Activated CD4-positive, alpha-beta T cell treated with anti-CD3 and anti-CD28 coated beads, Interleukin-2, amount 50 U/mL, for 16 hours (primary cell): Measurements from ENCODE around the gene CCDC40.

Experiments used
- DNase-seq: peaks from one replicate; pipeline ENCODE4 v3.0.0-alpha.2; 2020

Gene CCDC40

DNA sequence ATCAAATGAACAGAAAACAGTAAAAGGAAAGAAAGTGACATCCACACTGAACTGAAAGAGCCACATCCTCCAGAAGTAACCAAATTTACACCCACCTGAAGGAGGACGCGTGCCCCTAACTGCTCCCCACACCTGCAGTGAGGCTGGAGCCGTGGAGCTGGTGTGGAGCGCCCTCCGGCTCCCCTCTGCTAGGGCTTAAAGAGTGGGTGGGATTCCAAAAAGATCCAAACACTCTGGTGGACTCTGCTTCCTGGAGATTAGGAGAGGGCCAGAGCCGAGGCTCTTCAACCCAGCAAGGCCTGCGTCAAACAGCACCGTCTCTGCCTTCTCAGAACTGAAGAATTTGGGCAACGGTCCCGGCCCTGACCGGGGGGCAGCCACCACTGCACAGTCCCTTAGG lies 15.2 kb downstream of the CCDC40 start:
- no peak for DNase-seq

DNA sequence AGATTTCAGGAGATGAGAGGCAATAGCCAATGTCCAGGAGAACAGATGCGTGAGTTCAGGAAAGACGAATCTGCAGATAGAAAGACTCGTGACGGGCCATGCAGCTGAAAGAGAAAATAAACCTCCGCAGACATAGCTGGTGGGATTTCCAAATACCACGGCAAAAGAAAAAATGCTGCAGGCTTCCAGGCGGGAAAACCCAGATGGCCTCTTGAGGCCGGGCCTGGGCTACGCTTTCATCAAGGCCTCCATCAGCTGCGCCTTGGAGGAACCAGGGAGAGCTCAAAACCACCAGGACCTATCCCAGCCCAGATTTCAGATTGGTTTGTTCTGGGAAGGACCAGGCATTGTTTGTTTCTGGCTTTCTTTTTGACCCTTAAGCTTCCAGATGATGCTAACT lies 16.7 kb downstream of the CCDC40 start:
- DNase-seq = no peak

DNA sequence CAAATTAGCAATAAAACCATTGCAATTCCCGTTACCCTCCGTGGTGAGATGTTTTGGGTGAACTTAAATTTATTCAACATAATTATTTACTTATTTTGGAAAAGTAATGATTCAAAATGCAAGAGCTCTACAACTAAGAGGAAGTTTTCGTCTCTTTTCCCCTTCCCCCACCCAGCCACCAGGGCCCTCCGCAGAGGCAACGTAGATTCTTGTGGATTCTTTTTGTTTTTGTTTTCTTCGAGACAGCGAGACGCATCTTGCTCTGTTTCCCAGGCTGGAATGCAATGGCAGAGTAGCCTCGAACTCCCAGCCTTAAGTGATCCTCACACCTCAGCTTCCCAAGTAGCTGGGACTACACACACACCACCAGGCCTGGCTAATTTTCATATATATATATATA lies 19.2 kb downstream of the CCDC40 start:
- no peak for DNase-seq

DNA sequence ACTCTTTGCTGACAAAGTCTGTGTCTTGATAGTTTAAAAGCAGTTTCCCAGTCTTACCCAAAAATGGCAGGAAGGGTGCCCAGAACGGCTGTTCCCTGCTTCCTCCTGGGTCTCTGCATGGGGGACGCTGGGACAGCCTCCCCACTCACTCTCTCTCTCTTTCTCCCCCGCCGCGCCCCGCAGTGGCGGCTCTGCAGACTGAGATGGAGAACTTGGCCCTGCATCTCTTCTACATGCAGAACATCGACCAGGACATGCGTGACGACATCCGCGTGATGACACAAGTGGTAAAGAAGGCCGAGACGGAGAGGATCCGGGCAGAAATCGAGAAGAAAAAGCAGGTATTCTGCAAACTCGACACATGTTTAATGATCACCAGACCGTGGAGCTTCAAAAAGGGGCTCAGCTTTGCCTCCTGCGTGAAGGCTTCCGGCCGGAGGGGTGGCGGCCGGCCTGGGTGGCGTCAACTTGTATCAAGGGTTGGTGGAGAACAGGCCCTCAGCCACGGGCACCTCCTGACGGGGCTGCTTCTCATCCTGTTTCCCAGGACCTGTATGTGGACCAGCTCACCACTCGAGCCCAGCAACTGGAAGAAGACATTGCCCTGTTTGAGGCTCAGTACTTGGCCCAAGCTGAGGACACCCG lies 22.0 kb downstream of the CCDC40 start:
- no peak for DNase-seq

DNA sequence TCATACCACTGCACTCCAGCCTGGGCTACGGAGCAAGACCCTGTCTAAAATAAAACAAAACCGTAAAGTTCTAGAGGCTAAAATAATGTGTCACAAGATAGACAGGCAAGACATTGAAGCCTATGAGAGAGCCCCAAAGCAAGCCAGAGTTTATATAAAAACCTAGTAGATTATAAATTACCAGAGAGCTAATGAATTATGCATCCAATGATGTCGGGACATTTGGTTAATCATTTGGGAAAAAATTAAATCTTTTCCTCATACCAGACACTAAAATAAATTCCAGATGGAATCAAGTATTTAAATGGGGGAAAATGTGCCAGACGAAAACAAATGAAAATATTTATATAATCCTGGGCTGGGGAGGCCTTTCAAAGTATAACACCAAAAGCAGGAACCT lies 24.2 kb downstream of the CCDC40 start:
- no peak for DNase-seq

DNA sequence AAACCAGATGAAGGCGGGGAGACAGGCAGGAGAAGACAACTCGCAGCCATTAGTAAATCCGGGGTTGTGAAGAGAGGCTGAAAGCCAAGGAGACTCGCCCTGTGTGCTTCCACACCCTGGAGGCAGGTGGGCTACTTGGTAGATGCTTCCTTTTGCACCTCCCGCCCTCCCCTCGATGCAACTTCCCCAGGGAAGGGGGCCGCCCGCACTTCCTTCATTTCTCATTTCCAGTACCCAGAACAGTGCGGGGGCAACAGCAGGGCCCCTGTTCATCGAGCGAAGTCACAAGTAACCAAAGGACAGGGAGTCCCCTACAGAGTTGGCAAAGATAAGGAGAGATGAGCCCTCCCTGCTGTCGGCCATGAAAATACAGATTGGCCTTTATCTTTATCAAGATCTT lies 25.0 kb downstream of the CCDC40 start:
- DNase-seq = no peak

DNA sequence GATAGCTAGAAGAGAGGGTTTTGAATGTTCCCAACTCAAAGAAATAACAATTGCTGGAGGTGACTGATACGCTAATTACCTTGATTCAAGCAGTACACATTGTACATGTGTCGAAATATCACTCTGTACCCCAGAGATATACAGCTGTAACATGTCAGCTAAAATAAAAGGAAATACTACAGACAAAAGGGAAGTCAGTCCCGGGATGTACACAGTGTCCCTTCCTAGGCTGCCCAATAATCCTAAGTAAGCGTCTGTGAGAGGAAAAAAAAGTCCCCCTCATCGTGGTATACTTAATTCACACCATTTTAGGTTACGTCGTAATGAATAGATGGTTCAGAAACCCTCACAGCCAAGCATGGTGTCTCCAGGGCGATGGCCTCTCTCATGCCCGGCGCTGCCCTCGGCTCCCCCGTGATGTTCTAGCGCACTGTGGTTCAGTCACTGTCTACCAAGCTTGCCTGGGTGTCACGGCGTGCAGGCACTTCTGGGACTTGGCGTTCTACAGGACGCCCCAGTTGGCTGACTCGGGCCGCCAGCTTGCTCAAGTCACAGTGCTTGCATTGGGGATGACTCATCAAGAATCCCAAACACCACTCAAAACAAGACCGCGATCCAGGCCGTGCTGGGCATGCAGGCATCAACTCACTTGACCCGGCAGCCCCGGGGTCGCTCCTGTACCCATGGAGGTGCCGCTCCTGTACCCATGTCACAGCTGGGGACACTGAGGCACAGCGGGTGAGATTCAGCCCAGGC lies 27.6 kb downstream of the CCDC40 start:
- DNase-seq = peak; percentile 6

DNA sequence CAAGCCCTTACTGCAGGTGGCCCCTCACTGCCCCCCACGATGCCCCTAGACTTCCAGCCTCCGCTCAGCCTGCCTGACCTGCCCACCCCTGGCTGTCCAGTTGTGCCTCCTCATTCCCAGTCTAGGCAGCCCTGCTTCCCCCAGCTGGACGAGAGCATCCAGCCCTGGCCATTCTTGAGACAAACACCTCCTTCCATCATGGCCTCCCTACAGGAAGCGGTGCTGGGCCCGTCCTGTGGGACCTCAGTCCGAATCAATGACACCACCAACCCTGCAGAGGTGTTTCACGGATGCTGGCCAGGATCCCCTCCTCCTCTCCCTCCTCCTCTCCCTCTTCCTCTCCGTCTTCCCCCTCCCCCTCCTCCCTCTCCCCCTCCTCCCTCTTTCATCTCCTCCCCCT lies 28.3 kb downstream of the CCDC40 start:
- no peak for DNase-seq

DNA sequence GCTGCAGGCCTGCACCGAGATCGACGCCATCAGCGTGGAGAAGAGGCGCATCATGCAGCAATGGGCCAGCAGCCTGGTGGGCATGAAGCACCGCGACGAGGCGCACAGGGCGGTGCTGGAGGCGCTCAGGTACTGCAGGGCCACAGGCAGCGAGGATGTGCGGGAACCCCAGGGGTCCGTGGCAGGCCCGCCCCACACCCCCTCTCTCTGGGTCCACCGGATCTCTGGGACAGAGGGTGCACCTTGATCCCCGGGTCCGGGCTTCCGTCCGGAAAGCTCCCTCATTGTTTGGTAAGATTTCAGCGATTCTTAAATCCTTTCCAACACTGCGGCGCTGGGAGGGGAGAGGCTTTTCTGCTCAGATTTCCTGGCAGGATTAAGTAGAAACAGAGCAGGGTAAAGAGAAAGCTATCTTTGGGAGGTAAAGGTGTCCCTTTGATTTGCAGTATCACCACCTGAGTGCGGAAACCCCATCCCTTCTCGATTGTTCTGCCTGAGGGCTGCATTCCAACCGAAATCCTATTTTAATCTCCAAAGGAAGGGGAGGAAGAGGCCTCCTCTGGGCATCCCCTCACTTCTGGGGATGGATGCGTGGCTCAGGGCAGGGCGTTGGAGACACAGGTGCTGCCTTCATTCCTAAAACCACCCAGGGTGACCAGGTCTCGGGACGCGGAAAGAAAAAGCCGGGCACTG lies 29.2 kb downstream of the CCDC40 start:
- DNase-seq = no peak

DNA sequence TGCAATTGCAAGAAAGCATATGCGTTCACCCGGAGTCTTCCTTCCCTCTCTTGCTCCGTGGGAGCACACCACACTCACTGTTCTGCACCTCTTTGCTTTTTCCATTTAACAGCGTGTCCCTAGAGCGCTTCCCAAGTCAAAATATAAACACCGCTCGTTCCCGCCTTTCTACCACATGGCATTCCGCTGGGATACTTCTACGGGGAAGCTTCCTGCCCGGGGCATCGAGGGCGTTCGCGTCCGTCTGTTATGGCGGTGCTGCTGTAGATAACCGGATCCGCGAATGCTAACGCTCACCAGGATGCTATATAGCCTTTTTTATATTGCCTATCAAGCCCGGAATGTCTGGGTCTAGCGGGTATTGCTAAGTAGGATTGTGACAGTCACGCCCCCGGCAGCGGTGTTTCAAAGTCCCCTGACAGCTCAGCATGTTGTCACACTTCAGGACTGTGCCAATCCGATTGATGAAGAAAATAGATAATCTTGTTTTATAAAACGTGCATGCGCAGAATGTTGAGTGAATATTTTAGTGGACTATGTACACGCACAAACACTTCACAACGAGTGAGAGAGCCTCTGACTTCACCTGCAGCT lies 31.0 kb downstream of the CCDC40 start:
- no peak for DNase-seq

DNA sequence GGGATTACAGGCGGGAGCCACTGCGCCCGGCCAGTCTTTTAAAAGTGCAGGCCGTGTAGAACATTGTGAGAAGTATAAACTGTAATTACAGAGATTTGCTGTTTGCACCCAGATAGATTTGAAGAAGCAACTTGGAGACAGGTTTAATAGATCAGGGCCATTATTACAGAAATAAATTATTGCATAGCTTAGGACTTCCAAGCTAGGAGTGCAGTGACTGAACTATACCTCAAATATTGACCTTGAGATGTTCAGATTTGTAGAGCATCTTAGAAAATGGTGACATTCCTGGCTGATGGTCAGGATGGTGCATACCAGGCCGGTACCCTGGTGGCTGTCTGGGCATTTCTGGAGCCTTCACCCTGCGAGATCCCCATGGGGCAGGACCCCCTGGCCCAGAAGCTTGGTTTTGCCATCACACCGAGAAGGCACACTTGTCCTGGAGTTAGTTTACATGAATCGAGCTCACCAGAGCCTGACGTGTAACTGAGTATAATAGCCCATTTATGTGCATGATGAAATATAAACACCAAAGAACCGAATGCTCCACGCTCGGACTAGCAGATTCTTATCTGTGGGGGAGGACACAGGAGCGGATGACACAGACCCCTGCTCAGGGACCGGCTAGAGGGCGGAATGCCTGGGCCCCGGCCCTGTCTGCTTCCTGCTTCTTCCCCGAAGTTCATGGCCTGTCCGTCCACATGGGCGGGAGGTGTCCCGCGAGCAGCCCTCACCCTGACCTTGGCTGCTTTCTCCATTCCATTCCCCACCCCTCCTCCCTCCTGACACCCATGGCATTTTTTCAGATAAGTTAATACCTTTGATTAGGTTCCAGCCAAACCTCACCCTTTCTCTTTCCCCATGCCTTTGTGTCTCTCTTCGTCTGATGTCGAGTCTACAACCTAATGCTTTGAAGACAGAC lies 32.1 kb downstream of the CCDC40 start:
- no peak for DNase-seq

DNA sequence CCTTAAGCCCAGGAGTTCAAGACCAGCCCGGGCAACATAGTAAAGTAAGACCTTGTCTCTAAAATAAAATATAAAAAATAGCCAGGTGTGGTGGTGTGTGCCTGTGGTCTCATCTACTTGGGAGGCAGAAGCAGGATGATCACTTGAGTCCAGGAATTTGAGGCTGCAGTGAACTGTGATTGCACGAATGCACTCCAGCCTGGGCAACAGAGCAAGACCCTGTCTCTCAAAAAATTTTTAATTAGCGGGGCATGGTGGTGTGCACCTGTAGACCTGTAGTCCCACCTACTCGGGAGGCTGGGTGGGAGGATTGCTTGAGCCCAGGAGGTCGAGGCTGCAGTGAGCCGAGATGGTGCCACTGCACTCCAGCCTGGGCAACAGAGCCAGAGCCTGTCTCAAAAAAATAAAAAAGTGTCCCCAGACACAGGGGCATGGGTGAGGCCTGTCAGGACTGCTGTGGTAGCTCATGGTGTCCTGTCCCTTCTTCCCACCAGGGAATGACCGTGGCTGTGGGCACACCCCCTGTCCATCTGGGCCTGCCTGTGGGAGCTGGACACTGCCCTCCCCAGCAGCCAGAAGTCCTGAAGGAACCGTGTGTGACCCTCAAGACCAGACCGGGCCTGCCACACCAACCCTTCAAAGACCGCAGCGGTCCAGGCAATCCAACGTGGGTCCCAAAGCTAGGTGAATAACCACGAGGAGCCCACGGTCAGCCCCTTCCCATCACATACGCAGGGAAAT lies 34.1 kb downstream of the CCDC40 start:
- no peak for DNase-seq

DNA sequence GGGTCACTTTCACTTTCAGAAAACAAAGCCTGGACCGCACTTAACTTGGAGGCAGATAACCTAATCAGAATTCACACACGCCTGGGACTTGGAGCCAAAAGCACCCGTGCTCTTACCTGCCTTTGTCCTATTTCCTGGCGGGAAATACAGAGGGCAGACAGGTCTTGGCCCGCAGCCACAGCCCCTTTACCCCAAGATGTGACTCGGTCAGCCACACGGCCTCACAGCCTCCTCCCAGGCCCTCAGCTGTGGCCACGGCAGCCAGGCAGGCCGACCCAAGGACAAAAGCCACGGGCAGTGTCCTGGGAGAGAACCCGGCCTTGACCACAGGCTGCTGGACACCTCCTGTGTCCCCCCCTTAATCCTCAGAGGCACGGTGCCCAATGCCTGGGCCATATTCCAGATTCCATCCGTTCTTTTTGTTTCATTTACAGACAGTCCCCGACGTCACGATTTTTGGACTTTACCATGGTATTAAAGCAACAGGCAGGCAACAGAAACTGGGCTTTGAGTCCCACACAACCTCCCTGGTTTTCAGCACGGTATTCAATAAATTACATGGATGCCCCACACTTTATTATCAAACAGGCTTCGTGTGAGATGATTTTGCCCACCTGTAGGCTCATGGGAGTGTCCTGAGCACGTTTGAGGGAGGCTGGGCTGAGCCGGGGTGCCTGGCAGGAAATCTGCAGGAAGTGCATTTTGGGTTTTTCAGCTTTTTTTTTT lies 34.8 kb downstream of the CCDC40 start:
- DNase-seq = no peak

DNA sequence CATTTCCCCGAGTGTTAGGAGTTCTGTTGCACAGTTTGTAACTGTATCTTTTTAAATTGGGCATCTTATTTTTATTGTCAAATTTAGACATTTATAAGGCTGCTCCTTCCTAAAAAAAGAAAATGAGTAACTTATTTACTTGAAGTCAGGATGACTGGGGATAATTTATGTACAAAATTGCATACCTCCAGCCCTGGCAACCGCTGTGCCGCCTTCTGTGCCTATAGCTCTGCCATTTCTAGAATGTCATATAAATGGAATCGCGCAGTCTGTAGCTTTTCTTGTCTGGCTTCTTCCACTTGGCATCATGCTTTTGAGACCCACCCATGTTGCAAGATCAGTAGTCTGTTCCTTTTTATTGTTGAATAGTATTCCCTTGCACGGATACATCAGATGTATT lies 36.0 kb downstream of the CCDC40 start:
- DNase-seq = no peak

DNA sequence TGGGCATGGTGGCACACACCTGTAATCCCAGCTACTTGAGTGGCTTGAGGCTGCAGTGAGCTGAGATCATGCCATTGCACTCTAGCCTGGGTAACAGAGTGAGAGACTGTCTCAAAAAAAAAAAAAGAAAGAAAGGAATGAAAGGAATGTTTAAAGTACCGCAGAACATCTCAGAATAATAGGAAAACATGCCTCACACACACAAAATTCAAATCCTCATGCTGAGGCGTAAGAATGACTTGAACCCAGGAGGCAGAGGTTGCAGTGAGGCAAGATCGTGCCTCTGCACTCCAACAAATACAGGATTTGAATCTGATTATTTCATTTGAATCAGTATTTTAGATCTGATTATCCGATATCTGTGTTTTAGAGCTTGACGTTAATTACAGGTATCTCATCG lies 43.6 kb downstream of the CCDC40 start:
- no peak for DNase-seq

DNA sequence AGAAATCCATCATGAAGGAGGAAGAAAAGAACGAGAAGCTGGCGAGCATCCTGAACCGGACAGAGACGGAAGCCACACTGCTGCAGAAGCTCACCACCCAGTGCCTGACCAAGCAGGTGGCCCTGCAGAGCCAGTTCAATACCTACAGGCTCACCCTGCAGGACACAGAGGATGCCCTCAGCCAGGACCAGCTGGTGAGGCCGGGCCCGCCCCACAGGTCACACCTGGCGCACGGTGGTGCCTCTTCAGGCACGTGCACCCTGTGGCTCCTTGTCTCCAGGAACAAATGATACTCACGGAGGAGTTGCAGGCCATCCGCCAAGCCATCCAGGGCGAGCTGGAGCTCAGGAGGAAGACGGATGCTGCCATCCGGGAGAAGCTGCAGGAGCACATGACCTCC lies 45.2 kb downstream of the CCDC40 start:
- no peak for DNase-seq

DNA sequence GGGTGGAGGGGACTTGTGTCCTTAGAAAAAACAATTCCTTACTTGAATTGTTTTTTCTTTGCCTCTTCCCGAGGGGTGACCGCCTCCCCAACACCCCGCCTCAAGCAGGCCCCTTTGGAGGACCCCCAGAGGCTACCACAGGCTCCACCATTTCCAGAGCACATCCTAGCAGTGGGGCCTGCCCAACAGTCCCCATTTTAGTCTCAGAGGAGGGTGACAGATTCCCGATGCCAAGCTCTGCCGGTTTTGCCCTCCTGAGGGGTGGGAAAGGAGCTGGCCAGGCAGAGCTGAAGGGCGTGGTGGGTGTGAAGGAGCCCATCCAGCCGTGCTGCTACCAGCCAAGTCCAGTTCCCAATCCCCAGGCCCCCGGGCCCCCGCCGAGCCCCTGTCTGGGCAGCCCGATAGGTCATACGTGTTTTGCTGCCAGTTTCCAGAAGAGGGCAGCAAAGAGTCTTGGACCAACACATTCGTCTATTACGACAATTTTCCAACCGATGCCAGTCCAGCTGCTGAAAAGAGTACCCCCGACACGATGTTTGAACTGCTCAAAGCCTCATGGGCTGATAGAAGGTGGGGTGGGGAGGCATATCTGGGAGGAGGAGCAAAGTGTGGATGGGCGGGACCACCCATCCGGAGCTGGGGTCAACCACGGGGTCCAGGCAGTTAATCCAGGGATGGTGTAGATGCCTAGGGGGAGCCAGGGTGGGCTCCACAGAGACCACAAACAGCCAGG lies 46.1 kb downstream of the CCDC40 start:
- peak; percentile 78 for DNase-seq

DNA sequence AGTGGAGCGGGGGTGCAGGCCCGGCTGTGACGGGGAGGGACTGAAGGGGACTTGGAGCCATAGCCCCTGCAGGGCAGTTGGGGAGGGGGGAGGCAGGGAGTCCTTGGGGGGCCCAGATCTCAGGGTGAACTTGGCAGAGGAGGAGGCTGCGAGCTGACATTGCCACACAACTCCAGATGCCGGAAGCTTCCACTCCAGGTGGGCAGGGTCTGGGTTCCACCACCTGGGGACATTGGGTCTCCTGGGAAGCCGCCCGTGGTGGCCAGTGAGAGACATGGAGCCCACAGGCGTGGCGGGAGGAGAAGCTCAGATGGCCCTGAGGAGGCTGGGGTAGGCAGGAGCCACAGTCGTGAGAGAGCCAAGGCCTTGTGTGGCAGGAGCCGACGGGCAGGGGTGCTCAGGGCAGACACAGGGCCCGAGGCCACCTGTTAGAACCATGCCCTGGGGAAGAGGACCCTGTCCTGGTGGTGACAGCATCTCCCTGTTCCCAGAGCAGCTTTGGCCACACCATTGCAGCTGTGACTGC lies 46.8 kb downstream of the CCDC40 start:
- DNase-seq = no peak

DNA sequence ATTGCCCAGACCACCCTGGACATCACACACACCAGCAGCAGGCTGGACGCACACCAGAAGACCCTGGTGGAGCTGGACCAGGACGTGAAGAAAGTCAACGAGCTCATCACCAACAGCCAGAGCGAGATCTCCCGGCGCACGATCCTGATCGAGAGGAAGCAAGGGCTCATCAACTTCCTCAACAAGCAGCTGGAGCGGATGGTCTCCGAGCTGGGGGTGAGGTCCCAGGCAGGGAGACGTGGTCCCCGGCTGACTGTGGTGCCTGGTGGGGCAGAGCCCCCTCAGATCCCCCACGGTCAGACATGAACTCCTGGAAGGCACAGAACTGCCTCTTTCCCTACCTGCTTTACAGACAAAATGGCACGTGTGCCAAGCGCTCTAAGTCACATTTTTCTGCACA lies 48.3 kb downstream of the CCDC40 start:
- DNase-seq = no peak

DNA sequence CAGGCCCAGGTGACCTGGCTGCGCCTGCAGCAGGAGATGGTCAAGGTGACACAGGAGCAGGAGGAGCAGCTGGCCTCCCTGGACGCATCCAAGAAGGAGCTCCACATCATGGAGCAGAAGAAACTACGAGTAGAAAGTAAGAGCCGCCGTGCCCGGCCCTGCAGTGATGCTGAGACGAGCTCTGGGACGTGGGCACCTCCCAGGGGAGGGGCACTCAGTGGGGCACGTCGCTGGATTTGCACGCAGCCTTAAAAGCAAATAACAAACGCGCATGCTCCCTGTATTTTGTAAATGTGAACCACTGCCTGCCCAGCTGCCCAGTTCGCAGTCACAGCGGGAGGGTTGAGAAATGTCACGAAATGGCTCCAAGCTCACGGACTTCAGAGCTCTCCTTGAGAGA lies 49.6 kb downstream of the CCDC40 start:
- no peak for DNase-seq
